RPMI7951 (cell line): ENCODE results near the gene RBFOX2. TPM values are rescaled to one million over a fixed set of nuclear protein-coding genes. Genes with fewer than 3 reads are reported as not detected.
"Not testable (repeated sequence)": the region's sequence is repeated elsewhere in the genome, so short reads cannot be mapped to it uniquely, and the experiment has no call there.

Experiments used
- DNase-seq: peaks from one replicate; pipeline ENCODE4 v3.0.0-alpha.2; 2012; ENCODE audit warnings: low read depth
- total RNA-seq: library from RNA; depleted of rRNA; stranded (reverse); fragments of >200 nt; shearing (Covaris generic); gene quantifications from 2 replicates; pipeline ENCODE4 v1.2.3, GENCODE V29; 2014; rRNA removed

The RBFOX2 gene
- total RNA-seq, 1 experiment from 2014 or later, result 96.2 TPM

GRCh38 chr22:35699852-35700251 lies 328.8 kb downstream of the RBFOX2 start:
- not testable (repeated sequence) for DNase-seq

GRCh38 chr22:35697142-35697541 lies 331.5 kb downstream of the RBFOX2 start:
- DNase-seq, result no peak

- DNase-seq, result no peak
Measured at GRCh38 chr22:35695202-35695601, 333.4 kb downstream of the RBFOX2 start.

GRCh38 chr22:35690001-35690400 lies 338.6 kb downstream of the RBFOX2 start:
- DNase-seq, result no peak

- no peak for DNase-seq
Measured at GRCh38 chr22:35688913-35689675, 339.5 kb downstream of the RBFOX2 start.

Other genes with a start within 250 kb of the RBFOX2 start
- 11.1 and 14.1 TPM in 2 replicates for gene APOL3, start 131.9 kb upstream of the RBFOX2 start, total RNA-seq
- 0.20 TPM in 1 of 2 replicates, not detected in the other for gene APOL4, start 173.0 kb upstream of the RBFOX2 start, total RNA-seq
- 25.6 and 37.0 TPM in 2 replicates for gene APOL2, start 210.7 kb upstream of the RBFOX2 start, total RNA-seq
- gene APOL1, start 224.3 kb upstream of the RBFOX2 start, total RNA-seq, result 6.2 and 8.0 TPM in 2 replicates